Keratinocyte (primary cell): Measurements from ENCODE around the gene RAF1. TPM values are rescaled to one million over a fixed set of nuclear protein-coding genes. Genes with fewer than 3 reads are reported as not detected.

ENCODE experiments used
- DNase-seq: peaks from one replicate; pipeline ENCODE4 v3.0.0-alpha.2; 2011; ENCODE audit warnings: low read depth, missing footprints, low spot score
- FAIRE-seq: peaks from 2 replicates; lab custom pipeline; 2011; peaks lifted over from hg19 to GRCh38; lab: Jason Lieb, UNC
- H2AFZ ChIP-seq: 2 replicates; pipeline ENCODE4 v1.6.0; 2012; ENCODE audit warnings: low read length, control low read depth, inconsistent platforms; ENCODE audit not compliant: control insufficient read depth
- H3K27ac ChIP-seq: 2 replicates; pipeline ENCODE4 v1.5.1; 2011; ENCODE audit warnings: low read length; ENCODE audit not compliant: control insufficient read depth, insufficient read depth
- H3K27me3 ChIP-seq: 3 replicates; pipeline ENCODE4 v1.6.0; 2011; ENCODE audit warnings: low read length; ENCODE audit not compliant: control insufficient read depth, insufficient read depth; ENCODE audit errors: extremely low read depth
- H3K36me3 ChIP-seq, 2 experiments: 2 replicates in 1 of 2; 3 replicates in 1 of 2; pipeline ENCODE4 v1.5.1; 2011; ENCODE audit warnings: low read length in 2 of 2, mild to moderate bottlenecking in 1 of 2; ENCODE audit not compliant: control insufficient read depth in 2 of 2, insufficient read depth in 2 of 2; ENCODE audit errors: extremely low read depth in 1 of 2
- H3K4me1 ChIP-seq: 3 replicates; pipeline ENCODE4 v1.5.1; 2011; ENCODE audit warnings: low read length; ENCODE audit not compliant: control insufficient read depth, insufficient read depth; ENCODE audit errors: extremely low read depth
- H3K4me2 ChIP-seq: 3 replicates; pipeline ENCODE4 v1.6.0; 2011; ENCODE audit warnings: low read depth, low read length; ENCODE audit not compliant: control insufficient read depth, insufficient read depth; ENCODE audit errors: extremely low read depth
- H3K4me3 ChIP-seq, 3 experiments: fragments of 200-600 bp in 1 of 3; sonication (generic) in 1 of 3; 2 replicates in 2 of 3; 3 replicates in 1 of 3; pipeline ENCODE4 v1.5.1; 2011 to 2016; ENCODE audit warnings: low read length in 3 of 3, mild to moderate bottlenecking in 3 of 3, control low read depth in 2 of 3, inconsistent platforms in 1 of 3, low read depth in 1 of 3, mixed read lengths in 1 of 3, mixed run types in 1 of 3, moderate library complexity in 1 of 3; ENCODE audit not compliant: control insufficient read depth in 2 of 3, insufficient read depth in 2 of 3; ENCODE audit errors: extremely low read depth in 1 of 3
- H3K79me2 ChIP-seq: 2 replicates; pipeline ENCODE4 v1.6.0; 2012; ENCODE audit warnings: low read length; ENCODE audit not compliant: control insufficient read depth, insufficient read depth
- H3K9ac ChIP-seq: 3 replicates; pipeline ENCODE4 v1.6.0; 2011; ENCODE audit warnings: low read length; ENCODE audit not compliant: control insufficient read depth, insufficient read depth; ENCODE audit errors: extremely low read depth
- H3K9me1 ChIP-seq: 3 replicates; pipeline ENCODE4 v1.6.0; 2011; ENCODE audit warnings: low read length; ENCODE audit not compliant: control insufficient read depth, insufficient read depth; ENCODE audit errors: extremely low read depth
- H3K9me3 ChIP-seq: 2 replicates; pipeline ENCODE4 v1.5.1; 2012; ENCODE audit warnings: low read depth, low read length; ENCODE audit not compliant: control insufficient read depth
- H4K20me1 ChIP-seq: 3 replicates; pipeline ENCODE4 v1.6.0; 2011; ENCODE audit warnings: low read length; ENCODE audit not compliant: control insufficient read depth, insufficient read depth; ENCODE audit errors: extremely low read depth
- EZH2 ChIP-seq: IDR thresholded peaks from one replicate; pipeline ENCODE4 v1.6.1; 2012; ENCODE audit warnings: inconsistent platforms, mild to moderate bottlenecking, low read length, moderate library complexity
- dilution Hi-C: fragments of 300-500 bp; cut with MboI; formaldehyde crosslinking; loops from one replicate; pipeline ENCODE4 v1.7.0; 2020; ENCODE audit warnings: low sequenced_read_pairs; ENCODE audit not compliant: extremely low pct_ligation_motif_present
- polyA plus RNA-seq, 5 experiments: library from polyadenylated mRNA; depleted of rRNA in 3 of 5; stranded (reverse) in 3 of 5; stranded (forward) in 1 of 5; unstranded in 1 of 5; fragments of >200 nt; gene quantifications; 1 replicate in 1 of 5; 2 replicates in 3 of 5; 3 replicates in 1 of 5; pipeline versions ENCODE4 v1.2.1 to v1.2.3, GENCODE V29; 2011 to 2012; ENCODE audit warnings: missing spikeins in 2 of 5, low read depth in 1 of 5, low replicate concordance in 1 of 5
- TF ChIP-seq, protein P1 (sequence below), 3 experiments: IDR thresholded peaks in 1 of 3; conservative IDR thresholded peaks in 1 of 3; optimal IDR thresholded peaks in 1 of 3; 2 replicates in 2 of 3; 3 replicates in 1 of 3; pipeline versions ENCODE3 to v1.5.1; 2011; ENCODE audit warnings: low read length in 3 of 3, mild to moderate bottlenecking in 3 of 3, moderate library complexity in 2 of 3, control low read depth in 1 of 3, inconsistent platforms in 1 of 3; ENCODE audit not compliant: insufficient read depth in 2 of 3; ENCODE audit errors: extremely low read depth in 1 of 3

The RAF1 gene
- polyA plus RNA-seq, 1 donor (not counting 4 experiments of a cell fraction or from before 2014, with no cell fraction given) = 80.1 TPM

DNA sequence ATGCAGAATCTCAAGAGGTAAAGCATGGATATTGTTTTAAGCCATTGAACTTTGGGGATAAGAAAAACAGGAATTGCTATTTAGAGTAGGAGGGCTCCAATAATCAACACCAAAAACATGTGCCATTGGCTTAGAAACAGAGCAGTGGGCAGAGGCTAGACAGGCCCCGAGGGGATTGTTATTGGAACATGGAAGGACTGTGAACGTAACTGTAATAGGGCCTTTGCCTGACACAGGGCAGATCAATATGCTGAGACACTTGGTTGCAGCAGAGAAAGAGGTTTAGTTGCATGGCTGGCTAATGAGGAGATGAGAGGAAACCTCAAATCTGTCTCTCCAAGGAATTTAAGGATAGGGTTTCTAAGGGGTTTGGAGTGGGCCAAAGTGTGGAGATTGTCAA, 36.9 kb upstream of the RAF1 start:
- Histone ChIP-seq H3K27ac (no peak overlapping the region), H3K4me3 (no peak overlapping the region), H3K79me2 (no peaks in the 10 kb centered on the region), H4K20me1 (no peaks in the 10 kb centered on the region), H3K9me3 (no peaks in the 10 kb centered on the region), H3K4me2 (no peak overlapping the region), H3K27me3 (no peaks in the 10 kb centered on the region), H3K4me1 (peaks cover 10% of the 10 kb centered on the region), H2AFZ (no peak overlapping the region), H3K36me3 (no peaks in the 10 kb centered on the region), H3K9ac (no peak overlapping the region), H3K9me1 (no peaks in the 10 kb centered on the region)
- dilution Hi-C loops = no loop called here
- FAIRE-seq = no peak
- TF ChIP-seq, protein P1, sequence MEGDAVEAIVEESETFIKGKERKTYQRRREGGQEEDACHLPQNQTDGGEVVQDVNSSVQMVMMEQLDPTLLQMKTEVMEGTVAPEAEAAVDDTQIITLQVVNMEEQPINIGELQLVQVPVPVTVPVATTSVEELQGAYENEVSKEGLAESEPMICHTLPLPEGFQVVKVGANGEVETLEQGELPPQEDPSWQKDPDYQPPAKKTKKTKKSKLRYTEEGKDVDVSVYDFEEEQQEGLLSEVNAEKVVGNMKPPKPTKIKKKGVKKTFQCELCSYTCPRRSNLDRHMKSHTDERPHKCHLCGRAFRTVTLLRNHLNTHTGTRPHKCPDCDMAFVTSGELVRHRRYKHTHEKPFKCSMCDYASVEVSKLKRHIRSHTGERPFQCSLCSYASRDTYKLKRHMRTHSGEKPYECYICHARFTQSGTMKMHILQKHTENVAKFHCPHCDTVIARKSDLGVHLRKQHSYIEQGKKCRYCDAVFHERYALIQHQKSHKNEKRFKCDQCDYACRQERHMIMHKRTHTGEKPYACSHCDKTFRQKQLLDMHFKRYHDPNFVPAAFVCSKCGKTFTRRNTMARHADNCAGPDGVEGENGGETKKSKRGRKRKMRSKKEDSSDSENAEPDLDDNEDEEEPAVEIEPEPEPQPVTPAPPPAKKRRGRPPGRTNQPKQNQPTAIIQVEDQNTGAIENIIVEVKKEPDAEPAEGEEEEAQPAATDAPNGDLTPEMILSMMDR (optimal IDR thresholded peaks at IDR 0.05 in 1 of 3, IDR thresholded peaks at IDR 0.05 in 1 of 3, conservative IDR thresholded peaks at IDR 0.05 in 1 of 3; ENCODE audit: extremely low read depth in 1 of 3, insufficient read depth in 2 of 3, low read length in 3 of 3) = no peak
- TF ChIP-seq EZH2 = no peak
- DNase-seq = no peak

DNA sequence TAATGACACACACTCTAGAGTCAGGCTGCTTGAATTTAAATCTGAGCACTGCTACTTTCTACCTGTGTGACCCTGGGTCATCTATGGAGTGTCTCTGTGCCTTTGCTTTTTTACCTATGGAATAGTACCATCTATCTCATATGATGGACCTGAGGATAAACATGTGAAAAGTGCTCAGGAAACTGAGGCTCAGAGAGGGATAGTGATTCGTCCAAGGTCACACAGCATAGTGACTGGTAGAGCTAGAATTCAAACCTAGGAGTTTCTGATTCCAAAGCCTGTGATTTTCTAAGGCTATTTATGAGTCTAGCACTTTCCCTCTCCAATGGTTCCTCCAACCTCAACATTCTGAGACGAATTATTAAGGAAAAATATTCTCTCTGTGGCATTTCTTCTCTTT, 32.0 kb upstream of the RAF1 start:
- Histone ChIP-seq H4K20me1 (no peaks in the 10 kb centered on the region), H3K4me1 (no peaks in the 10 kb centered on the region), H3K9ac (no peak overlapping the region), H3K4me2 (no peak overlapping the region), H3K27me3 (no peaks in the 10 kb centered on the region), H2AFZ (no peak overlapping the region), H3K9me1 (no peaks in the 10 kb centered on the region), H3K36me3 (no peaks in the 10 kb centered on the region), H3K79me2 (no peaks in the 10 kb centered on the region), H3K9me3 (no peaks in the 10 kb centered on the region), H3K27ac (no peak overlapping the region), H3K4me3 (no peak overlapping the region)
- dilution Hi-C loops = no loop called here
- DNase-seq = no peak
- TF ChIP-seq EZH2 = no peak
- TF ChIP-seq, protein P1 (optimal IDR thresholded peaks at IDR 0.05 in 1 of 3, IDR thresholded peaks at IDR 0.05 in 1 of 3, conservative IDR thresholded peaks at IDR 0.05 in 1 of 3; ENCODE audit: extremely low read depth in 1 of 3, insufficient read depth in 2 of 3, low read length in 3 of 3) = no peak
- no peak for FAIRE-seq
